H9 (cell line): ENCODE measurements around the gene SAP30L. TPM values are rescaled to one million over a fixed set of nuclear protein-coding genes. Genes with fewer than 3 reads are reported as not detected.

Source experiments
- DNase-seq: peaks from one replicate; pipeline ENCODE4 v3.0.0-alpha.2; 2017
- H2AFZ ChIP-seq: one replicate; pipeline ENCODE4 v1.6.1; 2013; ENCODE audit warnings: mild to moderate bottlenecking, low read length, control low read depth, moderate library complexity
- H2AK5ac ChIP-seq: 2 replicates; pipeline ENCODE4 v1.6.1; 2013; ENCODE audit warnings: low read length, control low read depth, mixed read lengths; ENCODE audit not compliant: insufficient read length
- H2BK120ac ChIP-seq: one replicate; pipeline ENCODE4 v1.6.1; 2013; ENCODE audit warnings: low read depth, mild to moderate bottlenecking, low read length, control low read depth, inconsistent platforms; ENCODE audit not compliant: poor library complexity, severe bottlenecking
- H2BK12ac ChIP-seq: 2 replicates; pipeline ENCODE4 v1.6.1; 2013; ENCODE audit warnings: low read length, control low read depth, mixed read lengths, low read depth; ENCODE audit not compliant: insufficient read length
- H2BK15ac ChIP-seq: 2 replicates; pipeline ENCODE4 v1.6.1; 2013; ENCODE audit warnings: low read depth, low read length, control low read depth
- H2BK20ac ChIP-seq: one replicate; pipeline ENCODE4 v1.6.1; 2013; ENCODE audit warnings: low read depth, mild to moderate bottlenecking, low read length, control low read depth, inconsistent platforms; ENCODE audit not compliant: poor library complexity, severe bottlenecking
- H2BK5ac ChIP-seq: 2 replicates; pipeline ENCODE4 v1.6.1; 2013; ENCODE audit warnings: low read length, control low read depth, mixed read lengths; ENCODE audit not compliant: insufficient read length
- H3K14ac ChIP-seq: 2 replicates; pipeline ENCODE4 v1.6.1; 2013; ENCODE audit warnings: low read length, control low read depth; ENCODE audit not compliant: insufficient read depth
- H3K18ac ChIP-seq: 2 replicates; pipeline ENCODE4 v1.6.1; 2013; ENCODE audit warnings: low read depth, mild to moderate bottlenecking, mixed read lengths, low read length, control low read depth; ENCODE audit not compliant: insufficient read length
- H3K23ac ChIP-seq: 2 replicates; pipeline ENCODE4 v1.6.1; 2013; ENCODE audit warnings: low read length, control low read depth, mixed read lengths, low read depth; ENCODE audit not compliant: insufficient read length
- H3K23me2 ChIP-seq: 2 replicates; pipeline ENCODE4 v1.6.1; 2013; ENCODE audit warnings: low read depth, mild to moderate bottlenecking, mixed read lengths, low read length, control low read depth; ENCODE audit not compliant: insufficient read length, poor library complexity, severe bottlenecking
- H3K27ac ChIP-seq: 2 replicates; pipeline ENCODE4 v1.5.1; 2013; ENCODE audit warnings: low read length, control low read depth, mixed read lengths, low read depth; ENCODE audit not compliant: insufficient read length
- H3K27me3 ChIP-seq: 2 replicates; pipeline ENCODE4 v1.6.1; 2013; ENCODE audit warnings: low read length, control low read depth, inconsistent platforms; ENCODE audit not compliant: insufficient read depth
- H3K4ac ChIP-seq: 2 replicates; pipeline ENCODE4 v1.6.1; 2013; ENCODE audit warnings: low read depth, mild to moderate bottlenecking, control low read depth, inconsistent platforms, low read length, moderate library complexity
- H3K4me1 ChIP-seq: 2 replicates; pipeline ENCODE4 v1.6.1; 2013; ENCODE audit warnings: low read length, control low read depth, inconsistent platforms; ENCODE audit not compliant: insufficient read depth
- H3K4me2 ChIP-seq: 2 replicates; pipeline ENCODE4 v1.6.1; 2013; ENCODE audit warnings: low read length, control low read depth, mixed read lengths; ENCODE audit not compliant: insufficient read length, insufficient read depth
- H3K56ac ChIP-seq: 2 replicates; pipeline ENCODE4 v1.6.1; 2013; ENCODE audit warnings: low read depth, mild to moderate bottlenecking, mixed read lengths, low read length, control low read depth; ENCODE audit not compliant: insufficient read length
- H3K79me1 ChIP-seq: 2 replicates; pipeline ENCODE4 v1.6.1; 2013; ENCODE audit warnings: low read depth, mild to moderate bottlenecking, moderate library complexity, low read length, control low read depth, inconsistent platforms; ENCODE audit not compliant: insufficient read depth, poor library complexity, severe bottlenecking
- H3K79me2 ChIP-seq: 2 replicates; pipeline ENCODE4 v1.6.1; 2013; ENCODE audit warnings: low read length, control low read depth, inconsistent platforms; ENCODE audit not compliant: insufficient read depth
- H3K9ac ChIP-seq: 2 replicates; pipeline ENCODE4 v1.6.1; 2013; ENCODE audit warnings: low read length, control low read depth, mixed read lengths; ENCODE audit not compliant: insufficient read length; ENCODE audit errors: extremely low read depth
- H3K9me3 ChIP-seq: one replicate; pipeline ENCODE4 v1.6.1; 2013; ENCODE audit warnings: low read depth, low read length, inconsistent platforms; ENCODE audit not compliant: control insufficient read depth
- H3T11ph ChIP-seq: one replicate; pipeline ENCODE4 v1.6.1; 2013; ENCODE audit warnings: mild to moderate bottlenecking, low read length, control low read depth, inconsistent platforms
- H4K20me1 ChIP-seq: one replicate; pipeline ENCODE4 v1.6.1; 2013; ENCODE audit not compliant: control insufficient read depth, insufficient read length, insufficient read depth
- H4K5ac ChIP-seq: 2 replicates; pipeline ENCODE4 v1.6.1; 2013; ENCODE audit warnings: low read depth, mild to moderate bottlenecking, mixed read lengths, low read length, control low read depth; ENCODE audit not compliant: insufficient read length
- H4K8ac ChIP-seq: replicated peaks from 2 replicates; pipeline ENCODE4 v1.6.1; 2013; ENCODE audit warnings: low read length, control low read depth, mixed read lengths, low read depth; ENCODE audit not compliant: insufficient read length
- H4K91ac ChIP-seq: 2 replicates; pipeline ENCODE4 v1.6.1; 2013; ENCODE audit warnings: low read depth, mild to moderate bottlenecking, moderate library complexity, mixed read lengths, low read length, control low read depth; ENCODE audit not compliant: insufficient read length
- H3K27ac Mint-ChIP-seq, 3 experiments: 2 replicates in 2 of 3; 3 replicates in 1 of 3; pipeline ENCODE4 v1.8.0; 2020 to 2021; ENCODE audit warnings: mixed read lengths in 3 of 3, mild to moderate bottlenecking in 1 of 3, moderate library complexity in 1 of 3
- H3K27me3 Mint-ChIP-seq: 2 replicates; pipeline ENCODE4 v1.8.0; 2021; ENCODE audit warnings: low read depth, mild to moderate bottlenecking, moderate library complexity, mixed read lengths
- H3K36me3 Mint-ChIP-seq, 3 experiments: 2 replicates in 2 of 3; 3 replicates in 1 of 3; pipeline ENCODE4 v1.8.0; 2020 to 2021; ENCODE audit warnings: low read depth in 3 of 3, mixed read lengths in 3 of 3; ENCODE audit not compliant: insufficient read depth in 1 of 3
- H3K4me1 Mint-ChIP-seq, 2 experiments: 2 replicates each; pipeline ENCODE4 v1.8.0; 2020; ENCODE audit warnings: mixed read lengths in 2 of 2
- H3K4me3 Mint-ChIP-seq, 2 experiments: 2 replicates in 1 of 2; 3 replicates in 1 of 2; pipeline ENCODE4 v1.8.0; 2020 to 2021; ENCODE audit warnings: mild to moderate bottlenecking in 2 of 2, mixed read lengths in 2 of 2, moderate library complexity in 1 of 2
- H3K9me3 Mint-ChIP-seq, 2 experiments: 2 replicates in 1 of 2; 3 replicates in 1 of 2; pipeline ENCODE4 v1.8.0; 2020; ENCODE audit warnings: mild to moderate bottlenecking in 2 of 2, mixed read lengths in 2 of 2, moderate library complexity in 1 of 2
- WGBS: extraction: QIAGEN DNeasy Blood & Tissue Kit; methylation state at CpG from one replicate; pipeline ENCODE4 v1.1.7; 2013; ENCODE audit warnings: missing lambda C conversion rate, low lambda C conversion rate, mixed read lengths; ENCODE audit not compliant: insufficient read length; ENCODE audit errors: extremely low coverage; 5-methylcytosine and 5-hydroxymethylcytosine counted together
- total RNA-seq: library from RNA; stranded (reverse); gene quantifications from 2 replicates; pipeline ENCODE4 v1.2.1, GENCODE V29; 2021
- TF ChIP-seq, protein P1 (sequence below): fragments of 200-600 bp; sonication (generic); conservative IDR thresholded peaks from 3 replicates; pipeline ENCODE4 v1.8.0; 2021; ENCODE audit warnings: antibody characterized with exemption, mild to moderate bottlenecking

Gene SAP30L
- total RNA-seq, 1 experiment from 2014 or later: 25.0 TPM

DNA sequence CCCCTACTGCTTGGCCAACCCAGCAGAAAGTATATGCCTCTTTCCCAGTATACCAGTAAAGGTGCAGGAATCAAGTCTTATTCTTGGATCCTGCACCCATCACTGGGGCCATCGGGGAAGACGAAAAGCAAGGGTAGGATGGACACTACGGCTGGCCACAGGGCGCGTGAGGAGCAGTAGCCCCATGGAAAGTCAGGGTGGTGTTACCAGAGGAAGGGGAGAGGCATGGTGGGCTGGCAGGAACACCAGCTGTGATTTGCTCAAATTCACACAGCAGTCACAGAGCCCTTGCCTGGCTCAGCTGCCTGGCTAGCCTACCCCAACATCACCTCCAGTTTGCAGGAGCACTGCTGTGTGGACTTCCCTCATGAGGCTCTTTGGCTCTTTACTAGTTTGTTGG is 34.5 kb upstream of the SAP30L start:
- H3K4me1 ChIP-seq: no peaks in the 10 kb centered on the region
- H3T11ph ChIP-seq: no peak overlapping the region
- H3K23me2 ChIP-seq: no peaks in the 10 kb centered on the region
- no peak overlapping the region for H4K5ac ChIP-seq
- no peaks in the 10 kb centered on the region for H3K79me1 ChIP-seq
- H2BK20ac ChIP-seq: no peak overlapping the region
- no peak overlapping the region for H2BK15ac ChIP-seq
- no peak overlapping the region for H3K4me3 Mint-ChIP-seq
- no peaks in the 10 kb centered on the region for H3K4me1 Mint-ChIP-seq
- H3K23ac ChIP-seq: no peak overlapping the region
- H3K79me2 ChIP-seq: no peaks in the 10 kb centered on the region
- H3K18ac ChIP-seq: no peak overlapping the region
- no peaks in the 10 kb centered on the region for H3K27me3 ChIP-seq
- no peak overlapping the region for H2AFZ ChIP-seq
- no peak overlapping the region for H3K27ac ChIP-seq
- no peak overlapping the region for H4K91ac ChIP-seq
- no peak overlapping the region for H4K8ac ChIP-seq
- no peaks in the 10 kb centered on the region for H3K27me3 Mint-ChIP-seq
- no peak overlapping the region for H3K4me2 ChIP-seq
- WGBS: no CpG with 5 or more reads among the region's 5 CpGs
- H3K14ac ChIP-seq: no peak overlapping the region
- H2AK5ac ChIP-seq: no peak overlapping the region
- no peaks in the 10 kb centered on the region for H3K9me3 Mint-ChIP-seq
- H2BK12ac ChIP-seq: no peak overlapping the region
- no peak for DNase-seq
- H4K20me1 ChIP-seq: no peaks in the 10 kb centered on the region
- H3K36me3 Mint-ChIP-seq: no peaks in the 10 kb centered on the region; a peak in 2 of 7 replicates
- H3K4ac ChIP-seq: no peak overlapping the region
- no peak overlapping the region for H3K56ac ChIP-seq
- TF ChIP-seq, protein P1, sequence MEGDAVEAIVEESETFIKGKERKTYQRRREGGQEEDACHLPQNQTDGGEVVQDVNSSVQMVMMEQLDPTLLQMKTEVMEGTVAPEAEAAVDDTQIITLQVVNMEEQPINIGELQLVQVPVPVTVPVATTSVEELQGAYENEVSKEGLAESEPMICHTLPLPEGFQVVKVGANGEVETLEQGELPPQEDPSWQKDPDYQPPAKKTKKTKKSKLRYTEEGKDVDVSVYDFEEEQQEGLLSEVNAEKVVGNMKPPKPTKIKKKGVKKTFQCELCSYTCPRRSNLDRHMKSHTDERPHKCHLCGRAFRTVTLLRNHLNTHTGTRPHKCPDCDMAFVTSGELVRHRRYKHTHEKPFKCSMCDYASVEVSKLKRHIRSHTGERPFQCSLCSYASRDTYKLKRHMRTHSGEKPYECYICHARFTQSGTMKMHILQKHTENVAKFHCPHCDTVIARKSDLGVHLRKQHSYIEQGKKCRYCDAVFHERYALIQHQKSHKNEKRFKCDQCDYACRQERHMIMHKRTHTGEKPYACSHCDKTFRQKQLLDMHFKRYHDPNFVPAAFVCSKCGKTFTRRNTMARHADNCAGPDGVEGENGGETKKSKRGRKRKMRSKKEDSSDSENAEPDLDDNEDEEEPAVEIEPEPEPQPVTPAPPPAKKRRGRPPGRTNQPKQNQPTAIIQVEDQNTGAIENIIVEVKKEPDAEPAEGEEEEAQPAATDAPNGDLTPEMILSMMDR: no peak
- H3K27ac Mint-ChIP-seq: no peak overlapping the region; a peak in 1 of 7 replicates
- H2BK120ac ChIP-seq: no peak overlapping the region
- H2BK5ac ChIP-seq: no peak overlapping the region
- H3K9me3 ChIP-seq: no peaks in the 10 kb centered on the region
- H3K9ac ChIP-seq: no peak overlapping the region
